GM23338 (cell line): ENCODE measurements around the gene SNX1. TPM values are rescaled to one million over a fixed set of nuclear protein-coding genes. Genes with fewer than 3 reads are reported as not detected.

Experiments
- ATAC-seq: fragments of 200-7000 bp; cut with Tn5 transposase; 3 replicates; pipeline ENCODE4 v1.9.1; 2020
- DNase-seq: peaks from one replicate; pipeline ENCODE4 v3.0.0-alpha.2; 2015; ENCODE audit warnings: low spot score
- H2AFZ ChIP-seq: fragments of 200-600 bp; sonication (generic); 2 replicates; pipeline ENCODE4 v1.8.0; 2016; ENCODE audit warnings: antibody characterized with exemption, mild to moderate bottlenecking, moderate library complexity
- H3F3A ChIP-seq: fragments of 200-600 bp; sonication (generic); replicated peaks from 2 replicates; pipeline ENCODE4 v1.8.0; 2017; ENCODE audit warnings: antibody characterized with exemption, mixed run types, low read depth
- H3K27ac ChIP-seq: fragments of 200-600 bp; sonication (generic); 2 replicates; pipeline ENCODE4 v1.6.1; 2016; ENCODE audit warnings: low read depth
- H3K27me3 ChIP-seq: fragments of 200-600 bp; sonication (generic); 2 replicates; pipeline ENCODE4 v1.8.0; 2016; ENCODE audit warnings: mild to moderate bottlenecking, mixed run types, moderate library complexity; ENCODE audit not compliant: insufficient read depth
- H3K36me3 ChIP-seq: fragments of 200-600 bp; sonication (generic); 2 replicates; pipeline ENCODE4 v1.8.0; 2016; ENCODE audit warnings: mild to moderate bottlenecking; ENCODE audit not compliant: insufficient read depth
- H3K4me1 ChIP-seq: fragments of 200-600 bp; sonication (generic); 2 replicates; pipeline ENCODE4 v1.8.0; 2016; ENCODE audit warnings: mild to moderate bottlenecking, moderate library complexity; ENCODE audit not compliant: insufficient read depth
- H3K4me2 ChIP-seq: fragments of 200-600 bp; sonication (generic); 2 replicates; pipeline ENCODE4 v1.7.1; 2017; ENCODE audit warnings: mixed run types
- H3K4me3 ChIP-seq: fragments of 200-600 bp; sonication (generic); 2 replicates; pipeline ENCODE4 v1.6.1; 2016; ENCODE audit warnings: mixed run types
- H3K79me2 ChIP-seq: fragments of 200-600 bp; sonication (generic); replicated peaks from 2 replicates; pipeline ENCODE4 v1.8.0; 2017; ENCODE audit warnings: mild to moderate bottlenecking; ENCODE audit not compliant: insufficient read depth
- H3K9me2 ChIP-seq: fragments of 200-600 bp; sonication (generic); 2 replicates; pipeline ENCODE4 v1.8.0; 2017; ENCODE audit not compliant: insufficient read depth
- H4K20me1 ChIP-seq: fragments of 200-600 bp; sonication (generic); replicated peaks from 2 replicates; pipeline ENCODE4 v1.8.0; 2017; ENCODE audit warnings: mild to moderate bottlenecking; ENCODE audit not compliant: insufficient read depth
- H3K27ac Mint-ChIP-seq: 2 replicates; pipeline ENCODE4 v1.8.0; 2020; ENCODE audit warnings: inconsistent platforms, mild to moderate bottlenecking, moderate library complexity, mixed read lengths
- H3K27me3 Mint-ChIP-seq: 3 replicates; pipeline ENCODE4 v1.8.0; 2022; ENCODE audit warnings: low read depth, mild to moderate bottlenecking, moderate library complexity, mixed read lengths, inconsistent platforms; ENCODE audit not compliant: insufficient read depth, poor library complexity
- H3K36me3 Mint-ChIP-seq: 3 replicates; pipeline ENCODE4 v1.8.0; 2021; ENCODE audit warnings: low read depth, mild to moderate bottlenecking, inconsistent platforms, moderate library complexity, mixed read lengths
- H3K4me1 Mint-ChIP-seq: 3 replicates; pipeline ENCODE4 v1.8.0; 2020; ENCODE audit warnings: mild to moderate bottlenecking, inconsistent platforms, mixed read lengths
- H3K4me3 Mint-ChIP-seq: 3 replicates; pipeline ENCODE4 v1.8.0; 2021; ENCODE audit warnings: moderate library complexity, mild to moderate bottlenecking, inconsistent platforms, mixed read lengths
- H3K9me3 Mint-ChIP-seq: 3 replicates; pipeline ENCODE4 v1.8.0; 2020; ENCODE audit warnings: moderate library complexity, mild to moderate bottlenecking, inconsistent platforms, mixed read lengths
- CREB1 ChIP-seq: fragments of 250-450 bp; sonication (Bioruptor Pico); IDR thresholded peaks from 2 replicates; pipeline ENCODE4 v1.5.0; 2020; ENCODE audit warnings: low read depth, mild to moderate bottlenecking, moderate library complexity
- EZH2 ChIP-seq: fragments of 200-600 bp; sonication (generic); IDR thresholded peaks from one replicate; pipeline ENCODE4 v1.8.0; 2017; ENCODE audit warnings: antibody characterized with exemption, mild to moderate bottlenecking, low read depth; ENCODE audit not compliant: unreplicated experiment
- JUNB ChIP-seq: IDR thresholded peaks from one replicate; pipeline ENCODE4 v1.6.1; 2016; ENCODE audit warnings: antibody characterized with exemption; ENCODE audit not compliant: unreplicated experiment
- POLR2AphosphoS5 ChIP-seq: IDR thresholded peaks from 2 replicates; pipeline ENCODE4 v1.6.1; 2016; ENCODE audit warnings: antibody characterized with exemption, low read depth
- REST ChIP-seq: IDR thresholded peaks from one replicate; pipeline ENCODE4 v1.6.1; 2018; ENCODE audit warnings: antibody characterized with exemption; ENCODE audit not compliant: unreplicated experiment
- STAT1 ChIP-seq: IDR thresholded peaks from one replicate; pipeline ENCODE4 v1.6.1; 2016; ENCODE audit warnings: antibody characterized with exemption; ENCODE audit not compliant: unreplicated experiment
- ZNF114 ChIP-seq: fragments of 250-450 bp; sonication (Bioruptor Pico); IDR thresholded peaks from 2 replicates; pipeline ENCODE4 v1.5.0; 2020; ENCODE audit warnings: mild to moderate bottlenecking, moderate library complexity
- polyA plus RNA-seq: library from polyadenylated mRNA; unstranded; fragments of >200 nt; fragmentation: Nextera tagmentation; extraction: Ambion mirVana; gene quantifications from 2 replicates; pipeline ENCODE4 v1.2.1, GENCODE V29; 2016
- total RNA-seq: library from RNA; depleted of rRNA; stranded (reverse); fragments of >200 nt; shearing (Covaris generic); gene quantifications from 2 replicates; pipeline ENCODE4 v1.2.3, GENCODE V29; 2014
- TF ChIP-seq, protein P1 (sequence below), 2 experiments: fragments of 200-600 bp in 1 of 2; sonication (generic) in 1 of 2; conservative IDR thresholded peaks; 2 replicates each; pipeline versions ENCODE4 v1.5.1 to v1.6.1; 2016 to 2017; ENCODE audit warnings: antibody characterized with exemption in 2 of 2, low read depth in 2 of 2, mild to moderate bottlenecking in 2 of 2, moderate library complexity in 1 of 2
- TF ChIP-seq, protein P2 (sequence below): fragments of 250-450 bp; sonication (Bioruptor Pico); IDR thresholded peaks from 2 replicates; pipeline ENCODE4 v1.5.0; 2020; ENCODE audit warnings: mild to moderate bottlenecking, moderate library complexity

The SNX1 gene
- total and polyA plus RNA-seq, 2 experiments from 2014 or later = 33.3 to 33.8 TPM

- Histone ChIP-seq H3K4me3 (peak overlapping the region; percentile 84), H3K27ac (no peak overlapping the region), H3K27me3 (no peaks in the 10 kb centered on the region), H3K36me3 (no peaks in the 10 kb centered on the region), H3K4me2 (peak overlapping the region; percentile 93), H2AFZ (peak overlapping the region; percentile 87), H3K79me2 (peaks cover 69% of the 10 kb centered on the region), H3K4me1 (peaks cover 27% of the 10 kb centered on the region), H3F3A (no peaks in the 10 kb centered on the region), H3K9me2 (no peaks in the 10 kb centered on the region), H4K20me1 (peaks cover 9% of the 10 kb centered on the region; the same call in 1 of the 2 replicates)
- Mint-ChIP-seq H3K27ac (no peak overlapping the region), H3K4me1 (peaks cover 26% of the 10 kb centered on the region), H3K4me3 (peak overlapping the region; percentile 97), H3K9me3 (no peaks in the 10 kb centered on the region), H3K36me3 (no peaks in the 10 kb centered on the region), H3K27me3 (peaks cover 10% of the 10 kb centered on the region)
- TF ChIP-seq EZH2 (no peak), JUNB (no peak), POLR2AphosphoS5 (no peak), CREB1 (CRISPR knock-in tag) (no peak)
- TF ChIP-seq, protein P1, sequence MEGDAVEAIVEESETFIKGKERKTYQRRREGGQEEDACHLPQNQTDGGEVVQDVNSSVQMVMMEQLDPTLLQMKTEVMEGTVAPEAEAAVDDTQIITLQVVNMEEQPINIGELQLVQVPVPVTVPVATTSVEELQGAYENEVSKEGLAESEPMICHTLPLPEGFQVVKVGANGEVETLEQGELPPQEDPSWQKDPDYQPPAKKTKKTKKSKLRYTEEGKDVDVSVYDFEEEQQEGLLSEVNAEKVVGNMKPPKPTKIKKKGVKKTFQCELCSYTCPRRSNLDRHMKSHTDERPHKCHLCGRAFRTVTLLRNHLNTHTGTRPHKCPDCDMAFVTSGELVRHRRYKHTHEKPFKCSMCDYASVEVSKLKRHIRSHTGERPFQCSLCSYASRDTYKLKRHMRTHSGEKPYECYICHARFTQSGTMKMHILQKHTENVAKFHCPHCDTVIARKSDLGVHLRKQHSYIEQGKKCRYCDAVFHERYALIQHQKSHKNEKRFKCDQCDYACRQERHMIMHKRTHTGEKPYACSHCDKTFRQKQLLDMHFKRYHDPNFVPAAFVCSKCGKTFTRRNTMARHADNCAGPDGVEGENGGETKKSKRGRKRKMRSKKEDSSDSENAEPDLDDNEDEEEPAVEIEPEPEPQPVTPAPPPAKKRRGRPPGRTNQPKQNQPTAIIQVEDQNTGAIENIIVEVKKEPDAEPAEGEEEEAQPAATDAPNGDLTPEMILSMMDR (conservative IDR thresholded peaks at IDR 0.05; ENCODE audit: low read depth in 2 of 2) = peak in 1 of 2 experiments; percentile 40; a peak in 1 of 4 replicates
- ATAC-seq = no peak
- DNase-seq = peak; percentile 40
Observed at GRCh38 chr15:64096668-64097384, 1.0 kb downstream of the SNX1 start.

GRCh38 chr15:64099379-64099778 is 3.6 kb downstream of the SNX1 start:
- H2AFZ ChIP-seq = no peak overlapping the region
- H3K27ac Mint-ChIP-seq = no peak overlapping the region
- H3K9me2 ChIP-seq = no peaks in the 10 kb centered on the region
- no peaks in the 10 kb centered on the region for H3K9me3 Mint-ChIP-seq
- no peaks in the 10 kb centered on the region for H3K36me3 ChIP-seq
- H3K27me3 Mint-ChIP-seq = peaks cover 5% of the 10 kb centered on the region
- H4K20me1 ChIP-seq = peaks cover 9% of the 10 kb centered on the region; the same call in 1 of the 2 replicates
- H3K36me3 Mint-ChIP-seq = no peaks in the 10 kb centered on the region
- H3K4me1 ChIP-seq = peaks cover 20% of the 10 kb centered on the region
- no peak overlapping the region for H3K4me3 ChIP-seq
- no peak overlapping the region for H3K27ac ChIP-seq
- H3K4me1 Mint-ChIP-seq = peaks cover 13% of the 10 kb centered on the region
- no peaks in the 10 kb centered on the region for H3K27me3 ChIP-seq
- no peaks in the 10 kb centered on the region for H3F3A ChIP-seq
- DNase-seq = no peak
- peaks cover 80% of the 10 kb centered on the region for H3K79me2 ChIP-seq
- no peak for ATAC-seq
- H3K4me2 ChIP-seq = no peak overlapping the region
- no peak overlapping the region for H3K4me3 Mint-ChIP-seq
- no peak for TF ChIP-seq ZNF114
- TF ChIP-seq REST = no peak
- TF ChIP-seq STAT1 = no peak
- TF ChIP-seq, protein P2, sequence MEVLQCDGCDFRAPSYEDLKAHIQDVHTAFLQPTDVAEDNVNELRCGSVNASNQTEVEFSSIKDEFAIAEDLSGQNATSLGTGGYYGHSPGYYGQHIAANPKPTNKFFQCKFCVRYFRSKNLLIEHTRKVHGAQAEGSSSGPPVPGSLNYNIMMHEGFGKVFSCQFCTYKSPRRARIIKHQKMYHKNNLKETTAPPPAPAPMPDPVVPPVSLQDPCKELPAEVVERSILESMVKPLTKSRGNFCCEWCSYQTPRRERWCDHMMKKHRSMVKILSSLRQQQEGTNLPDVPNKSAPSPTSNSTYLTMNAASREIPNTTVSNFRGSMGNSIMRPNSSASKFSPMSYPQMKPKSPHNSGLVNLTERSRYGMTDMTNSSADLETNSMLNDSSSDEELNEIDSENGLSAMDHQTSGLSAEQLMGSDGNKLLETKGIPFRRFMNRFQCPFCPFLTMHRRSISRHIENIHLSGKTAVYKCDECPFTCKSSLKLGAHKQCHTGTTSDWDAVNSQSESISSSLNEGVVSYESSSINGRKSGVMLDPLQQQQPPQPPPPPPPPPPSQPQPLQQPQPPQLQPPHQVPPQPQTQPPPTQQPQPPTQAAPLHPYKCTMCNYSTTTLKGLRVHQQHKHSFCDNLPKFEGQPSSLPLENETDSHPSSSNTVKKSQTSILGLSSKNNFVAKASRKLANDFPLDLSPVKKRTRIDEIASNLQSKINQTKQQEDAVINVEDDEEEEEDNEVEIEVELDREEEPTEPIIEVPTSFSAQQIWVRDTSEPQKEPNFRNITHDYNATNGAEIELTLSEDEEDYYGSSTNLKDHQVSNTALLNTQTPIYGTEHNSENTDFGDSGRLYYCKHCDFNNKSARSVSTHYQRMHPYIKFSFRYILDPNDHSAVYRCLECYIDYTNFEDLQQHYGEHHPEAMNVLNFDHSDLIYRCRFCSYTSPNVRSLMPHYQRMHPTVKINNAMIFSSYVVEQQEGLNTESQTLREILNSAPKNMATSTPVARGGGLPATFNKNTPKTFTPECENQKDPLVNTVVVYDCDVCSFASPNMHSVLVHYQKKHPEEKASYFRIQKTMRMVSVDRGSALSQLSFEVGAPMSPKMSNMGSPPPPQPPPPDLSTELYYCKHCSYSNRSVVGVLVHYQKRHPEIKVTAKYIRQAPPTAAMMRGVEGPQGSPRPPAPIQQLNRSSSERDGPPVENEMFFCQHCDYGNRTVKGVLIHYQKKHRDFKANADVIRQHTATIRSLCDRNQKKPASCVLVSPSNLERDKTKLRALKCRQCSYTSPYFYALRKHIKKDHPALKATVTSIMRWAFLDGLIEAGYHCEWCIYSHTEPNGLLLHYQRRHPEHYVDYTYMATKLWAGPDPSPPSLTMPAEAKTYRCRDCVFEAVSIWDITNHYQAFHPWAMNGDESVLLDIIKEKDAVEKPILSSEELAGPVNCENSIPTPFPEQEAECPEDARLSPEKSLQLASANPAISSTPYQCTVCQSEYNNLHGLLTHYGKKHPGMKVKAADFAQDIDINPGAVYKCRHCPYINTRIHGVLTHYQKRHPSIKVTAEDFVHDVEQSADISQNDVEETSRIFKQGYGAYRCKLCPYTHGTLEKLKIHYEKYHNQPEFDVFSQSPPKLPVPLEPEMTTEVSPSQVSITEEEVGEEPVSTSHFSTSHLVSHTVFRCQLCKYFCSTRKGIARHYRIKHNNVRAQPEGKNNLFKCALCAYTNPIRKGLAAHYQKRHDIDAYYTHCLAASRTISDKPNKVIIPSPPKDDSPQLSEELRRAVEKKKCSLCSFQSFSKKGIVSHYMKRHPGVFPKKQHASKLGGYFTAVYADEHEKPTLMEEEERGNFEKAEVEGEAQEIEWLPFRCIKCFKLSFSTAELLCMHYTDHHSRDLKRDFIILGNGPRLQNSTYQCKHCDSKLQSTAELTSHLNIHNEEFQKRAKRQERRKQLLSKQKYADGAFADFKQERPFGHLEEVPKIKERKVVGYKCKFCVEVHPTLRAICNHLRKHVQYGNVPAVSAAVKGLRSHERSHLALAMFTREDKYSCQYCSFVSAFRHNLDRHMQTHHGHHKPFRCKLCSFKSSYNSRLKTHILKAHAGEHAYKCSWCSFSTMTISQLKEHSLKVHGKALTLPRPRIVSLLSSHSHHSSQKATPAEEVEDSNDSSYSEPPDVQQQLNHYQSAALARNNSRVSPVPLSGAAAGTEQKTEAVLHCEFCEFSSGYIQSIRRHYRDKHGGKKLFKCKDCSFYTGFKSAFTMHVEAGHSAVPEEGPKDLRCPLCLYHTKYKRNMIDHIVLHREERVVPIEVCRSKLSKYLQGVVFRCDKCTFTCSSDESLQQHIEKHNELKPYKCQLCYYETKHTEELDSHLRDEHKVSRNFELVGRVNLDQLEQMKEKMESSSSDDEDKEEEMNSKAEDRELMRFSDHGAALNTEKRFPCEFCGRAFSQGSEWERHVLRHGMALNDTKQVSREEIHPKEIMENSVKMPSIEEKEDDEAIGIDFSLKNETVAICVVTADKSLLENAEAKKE = no peak
- TF ChIP-seq POLR2AphosphoS5 = no peak
